Prostate gland (tissue), 2 donors: ENCODE measurements around the gene EIF4B. TPM values are rescaled to one million over a fixed set of nuclear protein-coding genes. Genes with fewer than 3 reads are reported as not detected.

Experiments used
- DNase-seq: peaks from one replicate; pipeline ENCODE4 v3.0.0-alpha.2; 2019; ENCODE audit warnings: low spot score
- H3K27ac ChIP-seq, 2 donors: fragments of 200-600 bp; sonication (generic); 2 replicates each; pipeline ENCODE4 v1.5.1; 2017 to 2019
- H3K27me3 ChIP-seq: fragments of 200-600 bp; sonication (generic); replicated peaks from 2 replicates; pipeline ENCODE4 v1.5.1; 2019; ENCODE audit not compliant: insufficient read depth
- H3K36me3 ChIP-seq, 2 donors: fragments of 200-600 bp; sonication (generic); 1 replicate in 1 of 2; 2 replicates in 1 of 2; pipeline versions ENCODE4 v1.5.1 to v1.8.1; 2017 to 2019
- H3K4me1 ChIP-seq: fragments of 200-600 bp; sonication (generic); replicated peaks from 2 replicates; pipeline ENCODE4 v1.5.1; 2019
- H3K4me3 ChIP-seq, 2 donors: fragments of 200-600 bp; sonication (generic); 2 replicates each; pipeline ENCODE4 v1.5.1; 2017 to 2019
- H3K9me3 ChIP-seq: fragments of 200-600 bp; sonication (generic); 2 replicates; pipeline ENCODE4 v1.5.1; 2017
- POLR2A ChIP-seq: fragments of 450-650 bp; IDR thresholded peaks from one replicate; pipeline ENCODE4 v1.6.1; 2016; ENCODE audit warnings: antibody characterized with exemption, mild to moderate bottlenecking
- POLR2AphosphoS5 ChIP-seq: sonication (generic); formaldehyde crosslinking; IDR thresholded peaks from one replicate; pipeline ENCODE4 v1.6.1; 2017; ENCODE audit warnings: antibody characterized with exemption
- WGBS: methylation state at CpG from one replicate; pipeline ENCODE4 v1.1.5; 2018; 5-methylcytosine and 5-hydroxymethylcytosine counted together
- intact Hi-C: fragments of 100-400 bp; cut with DNase I; formaldehyde crosslinking; loops from one replicate; pipeline ENCODE4 v1.14.2; 2022
- total RNA-seq, 2 donors: library from RNA; depleted of rRNA; stranded (reverse); fragments of >200 nt; gene quantifications; one replicate each; pipeline ENCODE4 v1.1.0, GENCODE V29; 2016
- TF ChIP-seq, protein P1 (sequence below), 4 experiments: fragments of 200-600 bp in 2 of 4; fragments of 450-650 bp in 2 of 4; sonication (generic) in 2 of 4; IDR thresholded peaks; 1 replicate in 3 of 4; 2 replicates in 1 of 4; pipeline ENCODE4 v1.5.1; 2016 to 2019; ENCODE audit warnings: antibody characterized with exemption in 4 of 4, mild to moderate bottlenecking in 2 of 4, moderate library complexity in 2 of 4

The EIF4B gene
- total RNA-seq, 2 donors from 2014 or later = 419 to 458 TPM

DNA sequence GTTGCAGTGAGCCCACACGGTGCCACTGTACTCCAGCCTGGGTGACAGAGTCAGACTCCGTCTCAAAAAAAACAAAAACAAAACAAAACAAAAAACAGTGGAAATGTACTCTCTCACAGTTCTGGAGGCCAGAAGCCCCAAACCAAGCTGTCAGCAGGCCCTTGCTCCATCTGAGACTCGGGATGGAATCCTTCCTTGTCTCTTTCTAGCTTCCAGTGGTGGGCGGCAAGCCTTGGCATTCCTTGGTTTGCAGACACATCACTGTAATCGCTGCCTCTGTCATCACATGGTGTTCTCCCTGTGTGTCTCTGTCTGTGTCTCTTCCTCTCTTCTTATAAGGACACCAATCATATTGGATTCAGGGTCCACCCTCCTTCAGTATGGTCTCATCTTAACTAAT is 50.0 kb downstream of the EIF4B start:
- Histone ChIP-seq H3K27me3 (no peaks in the 10 kb centered on the region), H3K27ac (no peak overlapping the region), H3K4me3 (no peak overlapping the region), H3K9me3 (no peaks in the 10 kb centered on the region), H3K36me3 (no peaks in the 10 kb centered on the region), H3K4me1 (peaks cover 34% of the 10 kb centered on the region)
- WGBS = 79% methylated on average over 5 of the region's 5 CpGs
- no peak for TF ChIP-seq POLR2AphosphoS5
- intact Hi-C loops = loop anchor here (10.0 kb wide), 1 partner anchor 449 kb away; the partner anchor contains the start of genes NPFF and TARBP2
- DNase-seq = no peak

GRCh38 chr12:53056901-53057300 is 50.6 kb downstream of the EIF4B start:
- H3K4me1 ChIP-seq = peaks cover 32% of the 10 kb centered on the region
- WGBS = 94% methylated on average over 7 of the region's 7 CpGs
- DNase-seq = no peak
- TF ChIP-seq POLR2A = no peak
- no peak for TF ChIP-seq POLR2AphosphoS5
- TF ChIP-seq, protein P1, sequence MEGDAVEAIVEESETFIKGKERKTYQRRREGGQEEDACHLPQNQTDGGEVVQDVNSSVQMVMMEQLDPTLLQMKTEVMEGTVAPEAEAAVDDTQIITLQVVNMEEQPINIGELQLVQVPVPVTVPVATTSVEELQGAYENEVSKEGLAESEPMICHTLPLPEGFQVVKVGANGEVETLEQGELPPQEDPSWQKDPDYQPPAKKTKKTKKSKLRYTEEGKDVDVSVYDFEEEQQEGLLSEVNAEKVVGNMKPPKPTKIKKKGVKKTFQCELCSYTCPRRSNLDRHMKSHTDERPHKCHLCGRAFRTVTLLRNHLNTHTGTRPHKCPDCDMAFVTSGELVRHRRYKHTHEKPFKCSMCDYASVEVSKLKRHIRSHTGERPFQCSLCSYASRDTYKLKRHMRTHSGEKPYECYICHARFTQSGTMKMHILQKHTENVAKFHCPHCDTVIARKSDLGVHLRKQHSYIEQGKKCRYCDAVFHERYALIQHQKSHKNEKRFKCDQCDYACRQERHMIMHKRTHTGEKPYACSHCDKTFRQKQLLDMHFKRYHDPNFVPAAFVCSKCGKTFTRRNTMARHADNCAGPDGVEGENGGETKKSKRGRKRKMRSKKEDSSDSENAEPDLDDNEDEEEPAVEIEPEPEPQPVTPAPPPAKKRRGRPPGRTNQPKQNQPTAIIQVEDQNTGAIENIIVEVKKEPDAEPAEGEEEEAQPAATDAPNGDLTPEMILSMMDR (IDR thresholded peaks at IDR 0.05) = no peak
- no peaks in the 10 kb centered on the region for H3K9me3 ChIP-seq
- H3K27ac ChIP-seq = no peak overlapping the region
- no peaks in the 10 kb centered on the region for H3K27me3 ChIP-seq
- intact Hi-C loops = loop anchor here (10.0 kb wide), 1 partner anchor 448 kb away; the partner anchor contains the start of genes NPFF and TARBP2
- H3K4me3 ChIP-seq = no peak overlapping the region
- no peaks in the 10 kb centered on the region for H3K36me3 ChIP-seq

- no peak overlapping the region for H3K4me3 ChIP-seq
- DNase-seq = no peak
- intact Hi-C loops = loop anchor here (10.0 kb wide), 1 partner anchor 447 kb away; the partner anchor contains the start of genes NPFF and TARBP2
- H3K9me3 ChIP-seq = no peaks in the 10 kb centered on the region
- no peak overlapping the region for H3K27ac ChIP-seq
- H3K4me1 ChIP-seq = peaks cover 22% of the 10 kb centered on the region
- no peaks in the 10 kb centered on the region for H3K27me3 ChIP-seq
- no peaks in the 10 kb centered on the region for H3K36me3 ChIP-seq
- 90% methylated on average over 13 of the region's 13 CpGs for WGBS
- TF ChIP-seq, protein P1 (IDR thresholded peaks at IDR 0.05) = no peak
- TF ChIP-seq POLR2AphosphoS5 (no peak), POLR2A (no peak)
These were observed 51.7 kb downstream of the EIF4B start for GRCh38 chr12:53057816-53058500.

GRCh38 chr12:53058674-53059433 is 52.6 kb downstream of the EIF4B start:
- TF ChIP-seq, protein P1 (IDR thresholded peaks at IDR 0.05) = no peak
- no peak for TF ChIP-seq POLR2AphosphoS5
- no peak for TF ChIP-seq POLR2A
- H3K4me3 ChIP-seq = no peak overlapping the region
- intact Hi-C loops = loop anchor here (10.0 kb wide), 1 partner anchor 446 kb away; the partner anchor contains the start of genes NPFF and TARBP2
- no peak overlapping the region for H3K27ac ChIP-seq
- 80% methylated on average over 29 of the region's 35 CpGs for WGBS
- H3K27me3 ChIP-seq = no peaks in the 10 kb centered on the region
- no peaks in the 10 kb centered on the region for H3K36me3 ChIP-seq
- H3K4me1 ChIP-seq = peaks cover 14% of the 10 kb centered on the region
- H3K9me3 ChIP-seq = no peaks in the 10 kb centered on the region
- DNase-seq = no peak

DNA sequence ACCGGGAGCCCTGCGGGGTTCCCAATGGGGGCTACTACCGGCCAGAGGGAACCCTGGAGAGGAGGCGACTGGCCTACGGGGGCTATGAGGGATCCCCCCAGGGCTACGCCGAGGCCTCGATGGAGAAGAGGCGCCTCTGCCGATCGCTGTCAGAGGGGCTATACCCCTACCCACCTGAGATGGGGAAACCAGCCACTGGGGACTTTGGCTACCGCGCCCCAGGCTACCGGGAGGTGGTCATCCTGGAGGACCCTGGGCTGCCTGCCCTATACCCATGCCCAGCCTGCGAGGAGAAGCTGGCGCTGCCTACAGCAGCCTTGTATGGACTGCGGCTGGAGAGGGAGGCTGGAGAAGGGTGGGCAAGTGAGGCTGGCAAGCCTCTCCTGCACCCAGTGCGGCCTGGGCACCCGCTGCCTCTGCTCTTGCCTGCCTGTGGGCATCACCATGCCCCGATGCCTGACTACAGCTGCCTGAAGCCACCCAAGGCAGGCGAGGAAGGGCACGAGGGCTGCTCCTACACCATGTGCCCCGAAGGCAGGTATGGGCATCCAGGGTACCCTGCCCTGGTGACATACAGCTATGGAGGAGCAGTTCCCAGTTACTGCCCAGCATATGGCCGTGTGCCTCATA is 53.3 kb downstream of the EIF4B start:
- no peak for DNase-seq
- intact Hi-C loops = loop anchor here (10.0 kb wide), 1 partner anchor 445 kb away; the partner anchor contains the start of genes NPFF and TARBP2
- 97% methylated on average over 17 of the region's 24 CpGs for WGBS
- peaks cover 12% of the 10 kb centered on the region for H3K4me1 ChIP-seq
- TF ChIP-seq, protein P1 (IDR thresholded peaks at IDR 0.05) = no peak
- no peak overlapping the region for H3K4me3 ChIP-seq
- no peaks in the 10 kb centered on the region for H3K9me3 ChIP-seq
- H3K27ac ChIP-seq = no peak overlapping the region
- H3K27me3 ChIP-seq = no peaks in the 10 kb centered on the region
- H3K36me3 ChIP-seq = no peaks in the 10 kb centered on the region
